Nephron progenitor cell (in vitro differentiated cells): Measurements from ENCODE around the gene FOXF2.

Source experiments
- DNase-seq: peaks from one replicate; pipeline ENCODE4 v3.0.0; 2021
- H3K27ac Mint-ChIP-seq: 2 replicates; pipeline ENCODE4 v1.8.0; 2021; ENCODE audit warnings: mild to moderate bottlenecking, moderate library complexity, mixed read lengths
- H3K27me3 Mint-ChIP-seq: 2 replicates; pipeline ENCODE4 v1.8.0; 2021; ENCODE audit warnings: mild to moderate bottlenecking, low read depth, mixed read lengths; ENCODE audit not compliant: poor library complexity
- H3K36me3 Mint-ChIP-seq: 2 replicates; pipeline ENCODE4 v1.8.0; 2021; ENCODE audit warnings: low read depth, mixed read lengths
- H3K4me1 Mint-ChIP-seq: 2 replicates; pipeline ENCODE4 v1.8.0; 2021; ENCODE audit warnings: mixed read lengths
- H3K4me3 Mint-ChIP-seq: 2 replicates; pipeline ENCODE4 v1.8.0; 2021; ENCODE audit warnings: mild to moderate bottlenecking, moderate library complexity, mixed read lengths
- H3K9me3 Mint-ChIP-seq: 2 replicates; pipeline ENCODE4 v1.8.0; 2021; ENCODE audit warnings: mild to moderate bottlenecking, moderate library complexity, mixed read lengths
- CTCF ChIP-seq: fragments of 200-600 bp; sonication (generic); IDR thresholded peaks from 2 replicates; pipeline ENCODE4 v1.5.0; 2021; ENCODE audit warnings: antibody characterized with exemption

Gene FOXF2

GRCh38 chr6:1439349-1439748, 50.0 kb downstream of the FOXF2 start:
- no peak for DNase-seq
- Mint-ChIP-seq H3K4me3 (no peak overlapping the region), H3K36me3 (peaks cover 4% of the 10 kb centered on the region), H3K27ac (no peak overlapping the region), H3K9me3 (peaks cover 26% of the 10 kb centered on the region), H3K27me3 (peaks cover 32% of the 10 kb centered on the region), H3K4me1 (peaks cover 13% of the 10 kb centered on the region)
- TF ChIP-seq CTCF, result no peak

GRCh38 chr6:1442929-1443328, 53.6 kb downstream of the FOXF2 start:
- no peak for TF ChIP-seq CTCF
- Mint-ChIP-seq H3K27ac (no peak overlapping the region), H3K4me3 (no peak overlapping the region), H3K27me3 (peaks cover 18% of the 10 kb centered on the region), H3K4me1 (peaks cover 23% of the 10 kb centered on the region), H3K9me3 (peaks cover 18% of the 10 kb centered on the region), H3K36me3 (no peaks in the 10 kb centered on the region)
- no peak for DNase-seq
